Esophagus (tissue), 2 donors: ENCODE measurements around the gene ADORA2A. TPM values are rescaled to one million over a fixed set of nuclear protein-coding genes. Genes with fewer than 3 reads are reported as not detected.
"Not testable (repeated sequence)": the region's sequence is repeated elsewhere in the genome, so short reads cannot be mapped to it uniquely, and the experiment has no call there.

Experiments
- H3K27ac ChIP-seq, 2 donors: one replicate each; pipeline ENCODE4 v1.5.1; 2013; ENCODE audit warnings: low read depth in 2 of 2, mild to moderate bottlenecking in 2 of 2, inconsistent platforms in 1 of 2, low read length in 1 of 2, moderate library complexity in 1 of 2
- H3K27me3 ChIP-seq, 2 donors: one replicate each; pipeline ENCODE4 v1.6.1; 2013; ENCODE audit warnings: low read length in 2 of 2, control low read depth in 1 of 2, mild to moderate bottlenecking in 1 of 2; ENCODE audit not compliant: insufficient read depth in 2 of 2, control insufficient read depth in 1 of 2
- H3K36me3 ChIP-seq, 2 donors: one replicate each; pipeline ENCODE4 v1.6.1; 2013; ENCODE audit warnings: low read length in 1 of 2; ENCODE audit not compliant: control insufficient read depth in 2 of 2, insufficient read depth in 2 of 2
- H3K4me1 ChIP-seq, 2 donors: one replicate each; pipeline ENCODE4 v1.6.1; 2013; ENCODE audit warnings: low read length in 1 of 2; ENCODE audit not compliant: control insufficient read depth in 2 of 2, insufficient read depth in 2 of 2
- H3K4me3 ChIP-seq, 2 donors: one replicate each; pipeline ENCODE4 v1.5.1; 2013; ENCODE audit warnings: low read length in 2 of 2, mild to moderate bottlenecking in 2 of 2, low read depth in 1 of 2, moderate library complexity in 1 of 2
- H3K9me3 ChIP-seq, 2 donors: one replicate each; pipeline ENCODE4 v1.6.1; 2013; ENCODE audit warnings: mild to moderate bottlenecking in 2 of 2, low read depth in 1 of 2, low read length in 1 of 2, moderate library complexity in 1 of 2; ENCODE audit not compliant: control insufficient read depth in 2 of 2, insufficient read depth in 1 of 2
- WGBS, 2 donors: extraction: QIAGEN DNeasy Blood & Tissue Kit; methylation state at CpG; one replicate each; pipeline ENCODE4 v1.1.7; 2013; 5-methylcytosine and 5-hydroxymethylcytosine counted together
- polyA plus RNA-seq, 2 donors: library from polyadenylated mRNA; stranded (reverse); fragments of 200-250 nt; gene quantifications; one replicate each; pipeline ENCODE4 v1.2.3, GENCODE V29; 2013
- donor health status: healthy with polysubstance abuse.
- donor health status: Bipolar disorder and iron deficiency.

ADORA2A gene
- polyA plus RNA-seq, 2 donors, result 0.72 to 0.92 TPM

- H3K4me3 ChIP-seq, H3K9me3 ChIP-seq, H3K27ac ChIP-seq, H3K27me3 ChIP-seq, H3K4me1 ChIP-seq, H3K36me3 ChIP-seq: not testable (repeated sequence)
- WGBS, 2 donors, result 93 to 98% methylated on average over 1 of the region's 1 CpG
Measured at GRCh38 chr22:24489434-24489833, 62.0 kb downstream of the ADORA2A start.

Other genes with a start within 250 kb of the ADORA2A start
- 1 to 10 TPM in 1 of 2 donors, under 1 TPM in 1; 0.73 to 1.4 TPM for gene SUSD2, start 246.1 kb upstream of the ADORA2A start, polyA plus RNA-seq
- 1 to 10 TPM; 4.7 to 7.1 TPM for gene GGT5, start 182.5 kb upstream of the ADORA2A start, polyA plus RNA-seq
- gene SPECC1L, start 156.8 kb upstream of the ADORA2A start, polyA plus RNA-seq, result 10 to 100 TPM; 11.0 to 11.4 TPM
- gene UPB1, start 67.7 kb downstream of the ADORA2A start, polyA plus RNA-seq, result under 1 TPM; 0.04 to 0.06 TPM
- 10 to 100 TPM; 50.4 to 62.9 TPM for gene GUCD1, start 127.5 kb downstream of the ADORA2A start, polyA plus RNA-seq
- gene SNRPD3, start 128.4 kb downstream of the ADORA2A start, polyA plus RNA-seq, result 100 to 1,000 TPM in 1 of 2 donors, 10 to 100 TPM in 1; 71.3 to 134 TPM
- gene LRRC75B, start 165.5 kb downstream of the ADORA2A start, polyA plus RNA-seq, result 10 to 100 TPM in 1 of 2 donors, 1 to 10 TPM in 1; 8.5 to 11.3 TPM
- 1 to 10 TPM; 1.5 to 3.9 TPM for gene GGT1, start 175.6 kb downstream of the ADORA2A start, polyA plus RNA-seq